ENCODE results near the gene CAMTA1. TPM values are rescaled to one million over a fixed set of nuclear protein-coding genes. Genes with fewer than 3 reads are reported as not detected.
A peak's percentile ranks its signal among the peaks of the same experiment; 100 is the strongest.

CAMTA1 gene
- polyA plus RNA-seq, 1 donor (not counting 4 experiments of a cell fraction or from before 2014, with no cell fraction given): 51.4 TPM

DNA sequence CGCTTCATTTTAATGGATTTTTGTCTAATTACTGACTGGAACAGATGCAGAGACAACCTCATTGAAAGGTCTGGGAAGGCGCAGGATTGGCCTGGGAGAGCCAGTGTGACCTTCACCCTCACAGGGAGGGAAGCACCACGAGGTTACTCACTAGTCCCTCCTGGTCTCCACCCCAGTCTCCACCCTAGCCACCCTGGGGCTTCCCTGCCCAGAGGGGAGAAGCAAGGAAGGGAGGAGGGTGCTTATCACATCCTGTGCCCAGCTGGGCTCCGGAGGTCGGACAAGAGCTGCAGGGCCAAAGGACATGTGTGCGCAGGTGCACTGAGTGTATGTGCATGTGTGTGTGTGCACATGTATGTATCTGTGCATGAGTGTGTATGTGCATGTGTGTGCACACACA is 765.7 kb downstream of the CAMTA1 start:
- peaks cover 32% of the 10 kb centered on the region for H3K4me1 ChIP-seq (ENCODE audit: control insufficient read depth, extremely low read depth, insufficient read depth, low read length)
- H2AFZ ChIP-seq (ENCODE audit: control insufficient read depth, low read length): no peak overlapping the region
- H3K4me3 ChIP-seq (ENCODE audit: control insufficient read depth in 2 of 3, extremely low read depth in 1 of 3, insufficient read depth in 2 of 3, low read depth in 1 of 3, low read length in 3 of 3): no peak overlapping the region
- no peaks in the 10 kb centered on the region for H3K36me3 ChIP-seq (ENCODE audit: control insufficient read depth in 2 of 2, extremely low read depth in 1 of 2, insufficient read depth in 2 of 2, low read length in 2 of 2)
- H3K27ac ChIP-seq (ENCODE audit: control insufficient read depth, insufficient read depth, low read length): peak overlapping the region; percentile 94
- no peaks in the 10 kb centered on the region for H4K20me1 ChIP-seq (ENCODE audit: control insufficient read depth, extremely low read depth, insufficient read depth, low read length)
- H3K9me1 ChIP-seq (ENCODE audit: control insufficient read depth, extremely low read depth, insufficient read depth, low read length): no peaks in the 10 kb centered on the region
- H3K79me2 ChIP-seq (ENCODE audit: control insufficient read depth, insufficient read depth, low read length): no peaks in the 10 kb centered on the region
- no peak overlapping the region for H3K9ac ChIP-seq (ENCODE audit: control insufficient read depth, extremely low read depth, insufficient read depth, low read length)
- FAIRE-seq: no peak
- dilution Hi-C loops (cut with MboI; ENCODE audit: extremely low pct_ligation_motif_present, low sequenced_read_pairs): no loop called here
- no peaks in the 10 kb centered on the region for H3K9me3 ChIP-seq (ENCODE audit: control insufficient read depth, low read depth, low read length)
- no peak overlapping the region for H3K4me2 ChIP-seq (ENCODE audit: control insufficient read depth, extremely low read depth, insufficient read depth, low read depth, low read length)
- no peak for DNase-seq (ENCODE audit: low read depth, low spot score)
- no peak for TF ChIP-seq EZH2 (IDR thresholded peaks at IDR 0.05; ENCODE audit: low read length)
- TF ChIP-seq, protein P1, sequence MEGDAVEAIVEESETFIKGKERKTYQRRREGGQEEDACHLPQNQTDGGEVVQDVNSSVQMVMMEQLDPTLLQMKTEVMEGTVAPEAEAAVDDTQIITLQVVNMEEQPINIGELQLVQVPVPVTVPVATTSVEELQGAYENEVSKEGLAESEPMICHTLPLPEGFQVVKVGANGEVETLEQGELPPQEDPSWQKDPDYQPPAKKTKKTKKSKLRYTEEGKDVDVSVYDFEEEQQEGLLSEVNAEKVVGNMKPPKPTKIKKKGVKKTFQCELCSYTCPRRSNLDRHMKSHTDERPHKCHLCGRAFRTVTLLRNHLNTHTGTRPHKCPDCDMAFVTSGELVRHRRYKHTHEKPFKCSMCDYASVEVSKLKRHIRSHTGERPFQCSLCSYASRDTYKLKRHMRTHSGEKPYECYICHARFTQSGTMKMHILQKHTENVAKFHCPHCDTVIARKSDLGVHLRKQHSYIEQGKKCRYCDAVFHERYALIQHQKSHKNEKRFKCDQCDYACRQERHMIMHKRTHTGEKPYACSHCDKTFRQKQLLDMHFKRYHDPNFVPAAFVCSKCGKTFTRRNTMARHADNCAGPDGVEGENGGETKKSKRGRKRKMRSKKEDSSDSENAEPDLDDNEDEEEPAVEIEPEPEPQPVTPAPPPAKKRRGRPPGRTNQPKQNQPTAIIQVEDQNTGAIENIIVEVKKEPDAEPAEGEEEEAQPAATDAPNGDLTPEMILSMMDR (optimal IDR thresholded peaks at IDR 0.05 in 1 of 3, IDR thresholded peaks at IDR 0.05 in 1 of 3, conservative IDR thresholded peaks at IDR 0.05 in 1 of 3; ENCODE audit: extremely low read depth in 1 of 3, insufficient read depth in 2 of 3, low read length in 3 of 3): no peak
- no peaks in the 10 kb centered on the region for H3K27me3 ChIP-seq (ENCODE audit: control insufficient read depth, extremely low read depth, insufficient read depth, low read length)

DNA sequence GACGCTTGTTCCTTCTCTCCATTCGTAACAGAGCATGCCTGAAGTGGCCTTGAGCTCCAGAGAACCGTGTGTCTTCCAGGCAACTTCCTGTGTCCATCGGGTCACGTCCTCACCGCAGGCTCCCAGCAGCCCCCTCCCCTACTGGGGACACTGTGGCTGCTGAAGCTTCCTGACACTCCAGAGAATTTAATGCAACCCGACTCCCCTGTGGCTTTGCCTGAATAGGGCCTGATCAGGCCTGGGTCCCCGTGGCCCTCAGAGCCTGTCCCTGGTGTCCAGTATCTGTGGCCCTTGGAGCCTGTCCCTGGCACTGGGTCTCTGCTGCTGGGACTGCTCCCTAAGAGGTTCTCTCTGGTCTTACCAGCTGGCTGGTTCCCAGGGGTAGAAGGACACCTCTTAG is 766.2 kb downstream of the CAMTA1 start:
- no peaks in the 10 kb centered on the region for H3K27me3 ChIP-seq (ENCODE audit: control insufficient read depth, extremely low read depth, insufficient read depth, low read length)
- no peak overlapping the region for H3K27ac ChIP-seq (ENCODE audit: control insufficient read depth, insufficient read depth, low read length)

More for the DNA sequence above, 766.2 kb downstream of the CAMTA1 start:
- no peak overlapping the region for H3K4me2 ChIP-seq (ENCODE audit: control insufficient read depth, extremely low read depth, insufficient read depth, low read depth, low read length)
- no peaks in the 10 kb centered on the region for H3K9me3 ChIP-seq (ENCODE audit: control insufficient read depth, low read depth, low read length)
- dilution Hi-C loops (cut with MboI; ENCODE audit: extremely low pct_ligation_motif_present, low sequenced_read_pairs): no loop called here
- H2AFZ ChIP-seq (ENCODE audit: control insufficient read depth, low read length): no peak overlapping the region
- no peaks in the 10 kb centered on the region for H3K79me2 ChIP-seq (ENCODE audit: control insufficient read depth, insufficient read depth, low read length)
- TF ChIP-seq, protein P1 (optimal IDR thresholded peaks at IDR 0.05 in 1 of 3, IDR thresholded peaks at IDR 0.05 in 1 of 3, conservative IDR thresholded peaks at IDR 0.05 in 1 of 3; ENCODE audit: extremely low read depth in 1 of 3, insufficient read depth in 2 of 3, low read length in 3 of 3): no peak
- no peak for TF ChIP-seq EZH2 (IDR thresholded peaks at IDR 0.05; ENCODE audit: low read length)
- FAIRE-seq (no peak), DNase-seq (ENCODE audit: low read depth, low spot score) (no peak)
- no peaks in the 10 kb centered on the region for H3K9me1 ChIP-seq (ENCODE audit: control insufficient read depth, extremely low read depth, insufficient read depth, low read length)
- H3K9ac ChIP-seq (ENCODE audit: control insufficient read depth, extremely low read depth, insufficient read depth, low read length): no peak overlapping the region
- peaks cover 36% of the 10 kb centered on the region for H3K4me1 ChIP-seq (ENCODE audit: control insufficient read depth, extremely low read depth, insufficient read depth, low read length)
- H3K4me3 ChIP-seq (ENCODE audit: control insufficient read depth in 2 of 3, extremely low read depth in 1 of 3, insufficient read depth in 2 of 3, low read depth in 1 of 3, low read length in 3 of 3): no peak overlapping the region
- H3K36me3 ChIP-seq (ENCODE audit: control insufficient read depth in 2 of 2, extremely low read depth in 1 of 2, insufficient read depth in 2 of 2, low read length in 2 of 2): no peaks in the 10 kb centered on the region
- H4K20me1 ChIP-seq (ENCODE audit: control insufficient read depth, extremely low read depth, insufficient read depth, low read length): no peaks in the 10 kb centered on the region

Measured in keratinocyte (primary cell).